Neural cell (in vitro differentiated cells): ENCODE data around the gene FAM13B. TPM values are rescaled to one million over a fixed set of nuclear protein-coding genes. Genes with fewer than 3 reads are reported as not detected.

Experiments
- H2AFZ ChIP-seq: fragments of 200-600, 300-800 bp; sonication (generic), shearing (Covaris generic); 2 replicates; pipeline ENCODE4 v1.6.0; 2014; ENCODE audit warnings: low read depth, mild to moderate bottlenecking, antibody characterized with exemption, low read length, moderate library complexity
- H3F3A ChIP-seq: fragments of 200-600 bp; shearing (Covaris generic); 2 replicates; pipeline ENCODE4 v1.6.1; 2016; ENCODE audit warnings: mild to moderate bottlenecking, moderate library complexity, mixed read lengths, antibody characterized with exemption, low read length; ENCODE audit not compliant: insufficient read depth, poor library complexity, severe bottlenecking
- H3K27ac ChIP-seq: fragments of 200-600, 300-800 bp; sonication (generic), shearing (Covaris generic); 2 replicates; pipeline ENCODE4 v1.5.1; 2014; ENCODE audit warnings: mild to moderate bottlenecking, low read length, moderate library complexity
- H3K27me3 ChIP-seq: fragments of 300-800, 200-600 bp; sonication (generic), shearing (Covaris generic); 2 replicates; pipeline ENCODE4 v1.6.0; 2014; ENCODE audit warnings: mild to moderate bottlenecking, low read depth, low read length, moderate library complexity; ENCODE audit not compliant: insufficient read depth
- H3K36me3 ChIP-seq: fragments of 300-800, 200-600 bp; sonication (generic), shearing (Covaris generic); 2 replicates; pipeline ENCODE4 v1.5.1; 2014; ENCODE audit warnings: mild to moderate bottlenecking, antibody characterized with exemption, low read length, moderate library complexity; ENCODE audit not compliant: insufficient read depth
- H3K4me2 ChIP-seq: fragments of 300-800, 200-600 bp; sonication (generic), shearing (Covaris generic); 2 replicates; pipeline ENCODE4 v1.6.0; 2014; ENCODE audit warnings: mild to moderate bottlenecking, low read length
- H3K4me3 ChIP-seq: fragments of 300-800, 200-600 bp; sonication (generic), shearing (Covaris generic); 2 replicates; pipeline ENCODE4 v1.5.1; 2014; ENCODE audit warnings: mild to moderate bottlenecking, low read length, moderate library complexity
- H3K79me2 ChIP-seq: fragments of 200-600 bp; shearing (Covaris generic); replicated peaks from 2 replicates; pipeline ENCODE4 v1.6.0; 2014; ENCODE audit warnings: mild to moderate bottlenecking, low read length, moderate library complexity; ENCODE audit not compliant: insufficient read depth
- H3K9ac ChIP-seq: fragments of 300-800, 200-600 bp; sonication (generic), shearing (Covaris generic); 2 replicates; pipeline ENCODE4 v1.6.1; 2016; ENCODE audit warnings: mild to moderate bottlenecking, low read length, mixed read lengths
- H3K9me2 ChIP-seq: fragments of 200-600 bp; shearing (Covaris generic); 2 replicates; pipeline ENCODE4 v1.6.1; 2016; ENCODE audit warnings: mild to moderate bottlenecking, low read length, mixed read lengths; ENCODE audit not compliant: insufficient read depth
- H3K9me3 ChIP-seq: fragments of 200-600, 300-800 bp; sonication (generic), shearing (Covaris generic); 2 replicates; pipeline ENCODE4 v1.6.1; 2016; ENCODE audit warnings: mild to moderate bottlenecking, mixed run types, low read length, moderate library complexity, mixed read lengths
- H4K20me1 ChIP-seq: fragments of 200-600 bp; shearing (Covaris generic); 2 replicates; pipeline ENCODE4 v1.6.1; 2016; ENCODE audit warnings: mild to moderate bottlenecking, mixed run types; ENCODE audit not compliant: insufficient read depth
- EP300 ChIP-seq: fragments of 450-650 bp; conservative IDR thresholded peaks from 2 replicates; pipeline ENCODE4 v1.6.1; 2014; ENCODE audit warnings: antibody characterized with exemption, mild to moderate bottlenecking, moderate library complexity; ENCODE audit not compliant: poor library complexity, severe bottlenecking
- EZH2 ChIP-seq: fragments of 200-600, 300-800 bp; shearing (Covaris generic), sonication (generic); IDR thresholded peaks from 2 replicates; pipeline ENCODE4 v1.6.1; 2014; ENCODE audit warnings: antibody characterized with exemption, low read length, borderline replicate concordance, mild to moderate bottlenecking; ENCODE audit not compliant: insufficient read depth, poor library complexity, severe bottlenecking
- MXI1 ChIP-seq: fragments of 450-650 bp; conservative IDR thresholded peaks from 2 replicates; pipeline ENCODE4 v1.6.1; 2014; ENCODE audit warnings: antibody characterized with exemption, mild to moderate bottlenecking; ENCODE audit not compliant: poor library complexity, severe bottlenecking
- POLR2AphosphoS5 ChIP-seq: IDR thresholded peaks from 2 replicates; pipeline ENCODE4 v1.6.1; 2012
- RAD21 ChIP-seq: fragments of 450-650 bp; conservative IDR thresholded peaks from 2 replicates; pipeline ENCODE4 v1.6.1; 2014; ENCODE audit warnings: antibody characterized with exemption, mild to moderate bottlenecking, moderate library complexity
- SMC3 ChIP-seq: fragments of 450-650 bp; conservative IDR thresholded peaks from 2 replicates; pipeline ENCODE4 v1.6.1; 2014; ENCODE audit warnings: antibody characterized with exemption, mild to moderate bottlenecking, moderate library complexity; ENCODE audit not compliant: poor library complexity
- TAF1 ChIP-seq: IDR thresholded peaks from 2 replicates; pipeline ENCODE4 v1.6.1; 2012; ENCODE audit warnings: low read depth
- polyA plus RNA-seq: library from polyadenylated mRNA; depleted of rRNA; stranded (reverse); fragments of >200 nt; gene quantifications from 2 replicates; pipeline ENCODE4 v1.2.3, GENCODE V29; 2014
- TF ChIP-seq, protein P1 (sequence below): IDR thresholded peaks from 2 replicates; pipeline ENCODE4 v1.6.1; 2012; ENCODE audit warnings: borderline replicate concordance
- TF ChIP-seq, protein P2 (sequence below): fragments of 450-650 bp; IDR thresholded peaks from 2 replicates; pipeline ENCODE4 v1.5.1; 2014; ENCODE audit warnings: antibody characterized with exemption, mild to moderate bottlenecking, moderate library complexity; ENCODE audit not compliant: poor library complexity, severe bottlenecking

FAM13B gene
- polyA plus RNA-seq, 1 donor from 2014 or later, result 61.6 TPM

DNA sequence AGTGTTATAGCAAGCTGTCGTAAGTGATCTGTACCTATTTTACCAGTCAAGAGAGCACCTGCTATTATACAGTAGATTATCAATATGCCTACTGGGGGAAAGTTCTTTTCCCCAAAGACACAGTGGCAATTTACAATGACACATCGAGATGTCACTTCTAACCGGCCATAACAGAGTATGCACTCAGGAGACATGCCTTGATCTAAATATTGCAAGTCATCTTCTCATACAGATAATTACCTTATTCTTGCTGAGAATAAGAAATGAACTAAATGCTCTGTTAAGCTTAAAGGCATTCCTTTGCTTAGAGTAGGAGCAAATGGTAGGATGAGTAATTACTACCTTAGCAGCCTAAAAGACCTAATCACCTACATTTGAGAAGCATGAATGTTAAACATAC lies 72.1 kb downstream of the FAM13B start:
- Histone ChIP-seq H3K36me3 (no peaks in the 10 kb centered on the region), H3K9me2 (no peaks in the 10 kb centered on the region), H3F3A (no peaks in the 10 kb centered on the region), H4K20me1 (no peaks in the 10 kb centered on the region), H3K79me2 (no peaks in the 10 kb centered on the region), H3K9me3 (no peaks in the 10 kb centered on the region), H3K27me3 (no peaks in the 10 kb centered on the region), H3K27ac (no peak overlapping the region), H3K9ac (no peak overlapping the region), H3K4me2 (no peak overlapping the region), H3K4me3 (no peak overlapping the region), H2AFZ (no peak overlapping the region)
- TF ChIP-seq, protein P1, sequence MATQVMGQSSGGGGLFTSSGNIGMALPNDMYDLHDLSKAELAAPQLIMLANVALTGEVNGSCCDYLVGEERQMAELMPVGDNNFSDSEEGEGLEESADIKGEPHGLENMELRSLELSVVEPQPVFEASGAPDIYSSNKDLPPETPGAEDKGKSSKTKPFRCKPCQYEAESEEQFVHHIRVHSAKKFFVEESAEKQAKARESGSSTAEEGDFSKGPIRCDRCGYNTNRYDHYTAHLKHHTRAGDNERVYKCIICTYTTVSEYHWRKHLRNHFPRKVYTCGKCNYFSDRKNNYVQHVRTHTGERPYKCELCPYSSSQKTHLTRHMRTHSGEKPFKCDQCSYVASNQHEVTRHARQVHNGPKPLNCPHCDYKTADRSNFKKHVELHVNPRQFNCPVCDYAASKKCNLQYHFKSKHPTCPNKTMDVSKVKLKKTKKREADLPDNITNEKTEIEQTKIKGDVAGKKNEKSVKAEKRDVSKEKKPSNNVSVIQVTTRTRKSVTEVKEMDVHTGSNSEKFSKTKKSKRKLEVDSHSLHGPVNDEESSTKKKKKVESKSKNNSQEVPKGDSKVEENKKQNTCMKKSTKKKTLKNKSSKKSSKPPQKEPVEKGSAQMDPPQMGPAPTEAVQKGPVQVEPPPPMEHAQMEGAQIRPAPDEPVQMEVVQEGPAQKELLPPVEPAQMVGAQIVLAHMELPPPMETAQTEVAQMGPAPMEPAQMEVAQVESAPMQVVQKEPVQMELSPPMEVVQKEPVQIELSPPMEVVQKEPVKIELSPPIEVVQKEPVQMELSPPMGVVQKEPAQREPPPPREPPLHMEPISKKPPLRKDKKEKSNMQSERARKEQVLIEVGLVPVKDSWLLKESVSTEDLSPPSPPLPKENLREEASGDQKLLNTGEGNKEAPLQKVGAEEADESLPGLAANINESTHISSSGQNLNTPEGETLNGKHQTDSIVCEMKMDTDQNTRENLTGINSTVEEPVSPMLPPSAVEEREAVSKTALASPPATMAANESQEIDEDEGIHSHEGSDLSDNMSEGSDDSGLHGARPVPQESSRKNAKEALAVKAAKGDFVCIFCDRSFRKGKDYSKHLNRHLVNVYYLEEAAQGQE, result no peak
- TF ChIP-seq MXI1 (no peak), POLR2AphosphoS5 (no peak), EZH2 (no peak), SMC3 (no peak), EP300 (no peak), TAF1 (no peak)
- TF ChIP-seq, protein P2, sequence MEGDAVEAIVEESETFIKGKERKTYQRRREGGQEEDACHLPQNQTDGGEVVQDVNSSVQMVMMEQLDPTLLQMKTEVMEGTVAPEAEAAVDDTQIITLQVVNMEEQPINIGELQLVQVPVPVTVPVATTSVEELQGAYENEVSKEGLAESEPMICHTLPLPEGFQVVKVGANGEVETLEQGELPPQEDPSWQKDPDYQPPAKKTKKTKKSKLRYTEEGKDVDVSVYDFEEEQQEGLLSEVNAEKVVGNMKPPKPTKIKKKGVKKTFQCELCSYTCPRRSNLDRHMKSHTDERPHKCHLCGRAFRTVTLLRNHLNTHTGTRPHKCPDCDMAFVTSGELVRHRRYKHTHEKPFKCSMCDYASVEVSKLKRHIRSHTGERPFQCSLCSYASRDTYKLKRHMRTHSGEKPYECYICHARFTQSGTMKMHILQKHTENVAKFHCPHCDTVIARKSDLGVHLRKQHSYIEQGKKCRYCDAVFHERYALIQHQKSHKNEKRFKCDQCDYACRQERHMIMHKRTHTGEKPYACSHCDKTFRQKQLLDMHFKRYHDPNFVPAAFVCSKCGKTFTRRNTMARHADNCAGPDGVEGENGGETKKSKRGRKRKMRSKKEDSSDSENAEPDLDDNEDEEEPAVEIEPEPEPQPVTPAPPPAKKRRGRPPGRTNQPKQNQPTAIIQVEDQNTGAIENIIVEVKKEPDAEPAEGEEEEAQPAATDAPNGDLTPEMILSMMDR, result no peak

DNA sequence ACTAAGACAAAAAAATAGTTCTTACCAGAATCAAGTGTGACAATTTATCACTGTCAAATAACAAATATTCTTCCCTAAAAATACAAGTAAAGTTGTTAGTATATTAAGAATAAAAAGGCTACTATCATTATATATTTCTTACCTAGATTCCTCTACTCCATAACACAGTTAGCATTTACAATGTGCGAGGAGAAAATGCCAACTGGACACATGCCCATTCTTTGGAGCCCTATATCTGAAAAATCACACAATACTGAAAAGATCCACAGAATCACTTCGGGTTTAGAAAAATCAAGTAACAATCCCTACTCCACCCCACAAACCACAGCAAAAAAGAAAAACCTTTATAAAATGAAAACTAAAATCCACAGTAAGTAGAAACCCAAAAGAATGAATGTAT lies 72.7 kb downstream of the FAM13B start:
- Histone ChIP-seq H3K9me2 (no peaks in the 10 kb centered on the region), H3K9me3 (no peaks in the 10 kb centered on the region), H3K9ac (no peak overlapping the region), H3F3A (no peaks in the 10 kb centered on the region), H3K4me2 (no peak overlapping the region), H3K4me3 (no peak overlapping the region), H3K27me3 (no peaks in the 10 kb centered on the region), H2AFZ (no peak overlapping the region), H3K79me2 (no peaks in the 10 kb centered on the region), H4K20me1 (no peaks in the 10 kb centered on the region), H3K27ac (no peak overlapping the region), H3K36me3 (no peaks in the 10 kb centered on the region)
- TF ChIP-seq TAF1 (no peak), SMC3 (no peak), POLR2AphosphoS5 (no peak), EZH2 (no peak), EP300 (no peak), MXI1 (no peak), RAD21 (no peak)
- TF ChIP-seq, protein P2, result no peak
- TF ChIP-seq, protein P1, result no peak
